Measurements from ENCODE around the gene RWDD2A. TPM values are rescaled to one million over a fixed set of nuclear protein-coding genes. Genes with fewer than 3 reads are reported as not detected.

Gene RWDD2A
- total and polyA plus RNA-seq, 9 of the 15 experiments (the other 6 are each of a cell fraction or from before 2014, with no cell fraction given): 1.6 to 4.7 (median 2.1) TPM

- peak; percentile 85; the same call in 1 of the 2 replicates for TF ChIP-seq ZBTB9 (CRISPR knock-in tag; IDR thresholded peaks at IDR 0.05)
- TF ChIP-seq MTA3 (IDR thresholded peaks at IDR 0.05; ENCODE audit: borderline replicate concordance): peak; percentile 79; the same call in 1 of the 2 replicates
- TF ChIP-seq NCOA1 (IDR thresholded peaks at IDR 0.05; ENCODE audit: low read depth): peak; percentile 56; the same call in 1 of the 2 replicates
- peak in 1 of 2 experiments; percentile 10; a peak in 1 of 4 replicates for TF ChIP-seq TRIM24 (IDR thresholded peaks at IDR 0.05)
- TF ChIP-seq TCF3 (CRISPR knock-in tag; IDR thresholded peaks at IDR 0.05): peak; percentile 15; the same call in 1 of the 2 replicates
- TF ChIP-seq CXXC5 (CRISPR knock-in tag; IDR thresholded peaks at IDR 0.05): peak; percentile 78
- TF ChIP-seq GABPA (tag; conservative IDR thresholded peaks at IDR 0.05; ENCODE audit: low read depth): peak; percentile 79
- peak; percentile 50; the same call in 1 of the 2 replicates for TF ChIP-seq CBX1 (IDR thresholded peaks at IDR 0.05; ENCODE audit: low read depth)
- peak; percentile 29 for TF ChIP-seq SAP30 (IDR thresholded peaks at IDR 0.05; ENCODE audit: borderline replicate concordance, insufficient read depth, low read depth, low read length, poor library complexity, severe bottlenecking)
- TF ChIP-seq CREB1 (IDR thresholded peaks at IDR 0.05): peak; percentile 69
- peak; percentile 65 for TF ChIP-seq CREB1 (CRISPR knock-in tag; IDR thresholded peaks at IDR 0.05)
- TF ChIP-seq SPI1 (IDR thresholded peaks at IDR 0.05; ENCODE audit: borderline replicate concordance, low read depth, low read length): peak; percentile 37; the same call in 1 of the 2 replicates
- no peak for TF ChIP-seq PTBP1 (IDR thresholded peaks at IDR 0.05; ENCODE audit: low read depth, low read length)
- peak; percentile 78 for TF ChIP-seq ARID4B (CRISPR knock-in tag; IDR thresholded peaks at IDR 0.05)
- TF ChIP-seq NFE2L1 (tag; IDR thresholded peaks at IDR 0.05; ENCODE audit: borderline replicate concordance, low read depth): no peak
- peak in 1 of 3 experiments; percentile 20 for TF ChIP-seq YY1 (IDR thresholded peaks at IDR 0.05; ENCODE audit: borderline replicate concordance in 1 of 3, control insufficient read depth in 1 of 3, extremely low read depth in 1 of 3, insufficient read depth in 3 of 3, insufficient read length in 1 of 3, insufficient replicate concordance in 2 of 3, low read depth in 1 of 3, low read length in 2 of 3)
- 0 out of 2 replicates have a peak, but pooled peaks have one; percentile 18 for TF ChIP-seq ZKSCAN1 (IDR thresholded peaks at IDR 0.05; ENCODE audit: low read depth, low read length)
- TF ChIP-seq RBM25 (IDR thresholded peaks at IDR 0.05; ENCODE audit: low read depth, low read length, severe bottlenecking): peak; percentile 58
- TF ChIP-seq PML (IDR thresholded peaks at IDR 0.05; ENCODE audit: low read length): peak; percentile 69; the same call in 1 of the 2 replicates
- TF ChIP-seq RBBP5 (IDR thresholded peaks at IDR 0.05; ENCODE audit: borderline replicate concordance, insufficient read depth, low read length, poor library complexity, severe bottlenecking): peak; percentile 70
- TF ChIP-seq ATF7 (IDR thresholded peaks at IDR 0.05): peak; percentile 64; the same call in 1 of the 2 replicates
These were observed at the start of gene RWDD2A, which contains the start of gene PGM3 (continued) for GRCh38 chr6:83192871-83193746.

All from K562 (cell line).